Measurements from ENCODE around the gene MAP3K20. TPM values are rescaled to one million over a fixed set of nuclear protein-coding genes. Genes with fewer than 3 reads are reported as not detected.
A peak's percentile ranks its signal among the peaks of the same experiment; 100 is the strongest.
"Not testable (repeated sequence)": the region's sequence is repeated elsewhere in the genome, so short reads cannot be mapped to it uniquely, and the experiment has no call there.

Gene MAP3K20
- total RNA-seq, 1 experiment from 2014 or later = 32.3 TPM

DNA sequence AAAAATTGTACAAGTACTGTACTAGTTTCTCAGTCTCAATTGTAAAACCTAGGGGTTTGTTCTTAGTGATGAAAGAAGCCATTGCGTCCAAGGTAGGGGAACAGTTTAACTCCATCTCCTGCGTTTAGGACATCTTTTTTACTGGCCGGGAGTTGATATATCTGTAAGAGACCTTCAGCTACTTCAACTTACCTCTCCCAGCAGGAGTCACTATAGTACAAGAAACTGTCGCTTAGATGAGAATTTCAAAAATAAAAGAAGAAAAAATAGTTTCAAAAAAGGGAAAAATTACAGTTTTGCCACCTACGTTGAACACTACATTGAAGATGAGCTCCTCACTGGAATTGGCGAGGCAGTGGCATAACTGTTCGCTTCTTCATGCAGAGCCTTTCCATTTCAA lies 122.7 kb downstream of the MAP3K20 start:
- DNase-seq (ENCODE audit: low read depth) = no peak

DNA sequence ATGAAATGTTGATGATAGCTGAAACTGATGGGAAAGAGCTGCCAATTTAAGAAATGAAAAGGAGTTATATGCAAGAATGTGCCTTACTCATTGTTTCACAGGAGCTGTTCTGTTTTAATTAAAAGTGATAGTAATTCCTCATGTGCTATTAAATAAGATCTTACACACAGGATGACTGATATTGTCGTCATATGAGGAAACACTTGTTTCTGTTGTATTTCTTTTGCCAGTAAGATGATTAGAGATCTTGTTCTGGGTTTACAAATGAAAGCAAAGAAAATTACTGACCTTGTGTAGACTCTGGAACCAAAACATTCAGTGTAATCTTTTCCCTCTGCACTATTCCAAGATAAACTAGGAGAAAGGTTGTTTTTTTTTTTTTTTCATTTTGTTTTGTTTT lies 123.6 kb downstream of the MAP3K20 start:
- DNase-seq (ENCODE audit: low read depth) = no peak

DNA sequence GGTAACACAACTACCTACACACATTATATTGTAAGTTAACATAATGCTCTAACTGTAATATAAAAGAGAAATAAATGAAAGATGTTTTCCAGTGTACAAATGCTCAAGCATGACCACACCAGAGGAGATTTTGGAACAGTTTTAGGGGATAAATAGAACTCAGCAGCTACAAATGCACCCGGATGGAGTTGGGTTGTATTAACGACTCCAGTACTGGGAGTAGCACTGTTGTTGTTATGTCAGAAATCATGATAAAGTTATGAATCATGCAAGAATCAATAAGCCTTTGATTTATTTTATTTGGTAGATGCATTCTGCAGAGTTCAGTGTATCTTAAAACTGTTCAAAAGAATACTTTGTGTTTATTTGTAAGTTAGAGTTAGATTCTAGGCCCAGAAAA lies 126.9 kb downstream of the MAP3K20 start:
- DNase-seq (ENCODE audit: low read depth) = no peak

DNA sequence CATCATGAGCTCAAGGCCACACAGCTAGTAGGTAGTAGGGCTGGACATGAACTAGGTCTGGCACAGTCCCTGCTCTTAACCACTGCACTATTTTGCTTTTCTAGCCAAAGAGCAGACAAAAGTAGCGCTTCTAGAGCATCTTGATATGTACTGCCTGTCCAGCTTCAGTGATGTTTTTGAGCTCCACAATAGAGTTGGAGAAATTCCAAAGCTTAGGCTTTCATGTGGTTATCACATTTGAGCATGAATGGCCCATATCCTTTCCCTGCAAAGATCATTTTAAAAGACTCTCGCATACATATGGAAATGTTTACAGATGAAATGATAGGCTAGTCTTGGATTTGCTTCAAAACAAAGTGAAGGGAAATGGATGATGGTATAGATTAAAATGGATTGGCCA lies 128.7 kb downstream of the MAP3K20 start:
- no peak for DNase-seq (ENCODE audit: low read depth)

DNA sequence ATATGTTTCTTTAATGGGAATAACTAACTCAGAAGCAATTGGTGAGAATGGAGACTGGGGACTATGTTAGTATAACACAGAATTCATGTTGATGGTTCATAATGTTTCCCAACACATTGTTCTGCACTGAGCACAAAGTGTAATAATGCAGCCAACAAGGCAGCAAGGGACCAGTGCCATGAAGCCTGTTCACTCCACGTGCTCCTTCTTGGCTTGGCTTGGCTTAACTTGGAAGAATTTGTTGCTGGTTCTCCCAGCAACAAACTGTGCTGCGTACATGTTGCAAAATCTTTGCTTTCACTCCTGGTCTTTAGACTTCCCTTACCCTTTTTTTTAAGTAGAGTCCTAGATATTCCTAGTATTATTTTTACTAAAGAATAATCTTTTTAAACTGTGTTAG lies 129.7 kb downstream of the MAP3K20 start:
- DNase-seq (ENCODE audit: low read depth) = no peak

DNA sequence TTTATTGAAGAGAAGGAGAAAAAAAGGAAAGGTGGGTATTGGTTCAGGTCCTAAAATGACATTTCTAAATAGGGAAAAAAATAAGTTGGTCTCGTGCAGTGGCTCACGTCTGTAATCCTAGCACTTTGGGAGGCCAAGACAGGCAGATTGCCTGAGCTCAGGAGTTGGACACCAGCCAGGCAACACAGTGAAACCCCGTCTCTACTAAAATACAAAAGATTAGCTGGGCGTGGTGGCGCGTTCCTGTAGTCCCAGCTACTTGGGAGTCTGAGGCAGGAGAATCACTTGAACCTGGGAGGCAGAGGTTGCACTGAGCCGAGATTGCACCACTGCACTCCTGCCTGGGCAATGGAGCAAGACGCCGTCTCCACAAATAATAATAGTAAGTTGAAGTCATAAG lies 131.5 kb downstream of the MAP3K20 start:
- DNase-seq (ENCODE audit: low read depth) = not testable (repeated sequence)

DNA sequence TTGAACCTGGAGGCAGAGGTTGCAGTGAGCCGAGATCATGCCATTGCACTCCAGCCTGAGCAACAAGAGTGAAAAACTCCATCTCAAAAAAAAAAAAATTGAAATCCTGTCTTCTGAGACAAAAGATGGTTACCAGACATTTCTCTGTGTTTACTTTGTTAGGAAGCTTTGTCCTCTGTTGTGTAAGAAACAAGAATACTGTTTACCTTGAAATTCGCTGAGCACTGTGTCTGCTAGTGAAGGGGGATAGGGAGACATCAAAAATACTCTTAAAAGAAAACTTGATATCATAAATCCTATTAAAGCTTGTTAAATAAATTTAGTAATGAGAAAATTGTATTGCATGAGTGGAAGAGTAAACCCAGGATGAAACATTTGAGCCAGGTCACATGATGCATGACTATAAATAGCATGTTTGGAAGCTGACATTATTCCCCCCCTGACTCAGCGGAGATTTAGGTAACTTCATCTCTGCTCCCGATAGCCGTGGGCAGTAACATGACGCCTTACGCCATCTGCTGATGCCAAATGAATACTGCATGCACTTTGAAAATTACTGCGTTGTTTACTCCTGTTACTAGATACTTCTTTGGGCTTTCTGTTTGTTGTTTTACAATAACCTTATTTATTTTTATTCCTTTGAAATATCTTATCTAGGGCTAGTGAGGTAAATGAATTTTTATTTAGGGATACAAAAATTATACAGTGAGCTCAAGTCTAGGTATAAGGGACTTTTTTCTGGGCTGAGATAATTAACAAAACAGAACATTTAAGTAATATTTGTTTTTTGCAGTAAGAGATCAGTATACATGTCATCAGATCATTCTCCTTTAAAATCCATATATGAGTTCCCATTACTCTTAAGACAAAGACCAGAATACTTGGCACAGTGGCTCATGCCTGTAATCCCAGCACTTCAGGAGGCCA lies 134.9 kb downstream of the MAP3K20 start:
- peak; percentile 93 for DNase-seq (ENCODE audit: low read depth)

DNA sequence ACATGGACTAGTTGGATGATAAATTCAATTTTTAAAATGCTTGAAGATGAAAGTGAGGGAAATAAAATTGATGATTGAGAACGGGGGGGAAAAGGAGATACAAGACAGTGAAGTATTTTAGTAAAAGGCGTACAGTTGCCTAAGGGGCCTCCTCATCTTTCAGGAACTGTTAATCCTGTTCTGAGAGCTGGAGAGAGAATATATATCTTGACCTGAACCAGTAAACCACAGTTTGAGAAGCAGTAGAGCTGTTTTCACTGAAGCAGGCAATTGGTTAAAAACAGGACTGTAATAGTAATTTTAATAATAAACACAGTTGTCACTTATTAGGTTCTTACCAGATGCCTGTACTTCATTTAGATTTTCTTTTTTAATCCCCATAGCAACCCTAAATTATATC lies 137.5 kb downstream of the MAP3K20 start:
- DNase-seq (ENCODE audit: low read depth) = no peak

DNA sequence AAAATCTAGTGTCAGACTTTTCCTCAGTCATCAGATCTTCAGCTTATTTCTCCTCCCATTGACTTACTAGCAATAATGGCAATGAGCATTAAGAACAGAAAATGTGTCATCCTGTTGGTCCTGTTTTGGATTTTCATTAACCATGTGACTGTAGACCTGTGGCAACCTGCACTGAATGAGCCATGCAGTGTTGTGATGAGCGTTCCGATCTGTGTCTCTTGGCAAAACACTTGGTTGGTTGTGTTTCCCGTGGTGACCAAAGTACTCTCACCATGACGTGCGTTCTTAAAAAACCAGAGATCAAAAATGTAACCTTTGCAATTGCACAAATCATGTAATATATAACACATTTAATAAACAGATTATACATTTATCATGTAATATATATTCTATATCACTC lies 138.6 kb downstream of the MAP3K20 start:
- DNase-seq (ENCODE audit: low read depth) = no peak

DNA sequence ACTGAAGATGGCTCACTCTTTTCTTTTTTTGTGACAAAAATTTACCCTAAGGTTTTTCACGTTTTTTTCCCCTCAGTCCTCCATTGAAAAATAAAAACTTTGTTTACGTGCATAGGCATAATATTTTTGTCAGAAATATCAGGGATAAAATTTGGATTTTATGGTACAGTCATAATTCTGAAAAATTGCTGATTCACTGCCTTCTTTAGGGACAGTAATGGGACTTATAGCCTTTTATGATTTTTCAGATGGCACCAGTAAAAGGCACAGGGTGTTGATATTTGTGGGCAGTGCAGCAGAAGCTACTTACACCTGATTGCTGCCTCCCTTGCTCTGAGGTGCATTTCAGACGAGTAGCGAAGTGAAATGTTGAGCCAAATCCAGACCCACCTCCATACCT lies 139.7 kb downstream of the MAP3K20 start:
- no peak for DNase-seq (ENCODE audit: low read depth)

DNA sequence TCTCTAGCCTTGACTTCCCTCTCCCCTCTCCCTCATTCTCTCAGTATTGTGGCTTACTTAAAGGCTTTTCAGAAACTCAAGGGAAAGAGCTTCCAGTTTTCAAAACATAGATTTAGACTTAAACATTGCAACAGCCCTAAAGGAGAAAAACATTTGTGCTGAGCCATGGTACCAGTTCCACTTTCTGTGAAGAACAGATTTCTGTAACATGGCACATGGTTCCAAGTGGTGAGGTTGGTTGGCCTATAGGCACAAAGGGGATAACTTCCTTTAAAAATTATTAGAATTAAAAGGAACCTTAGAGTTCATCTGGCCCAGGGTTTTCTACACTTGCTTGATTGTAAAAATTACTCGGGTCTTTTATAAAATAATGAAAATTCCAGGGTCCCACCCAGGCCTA lies 140.4 kb downstream of the MAP3K20 start:
- DNase-seq (ENCODE audit: low read depth) = no peak

DNA sequence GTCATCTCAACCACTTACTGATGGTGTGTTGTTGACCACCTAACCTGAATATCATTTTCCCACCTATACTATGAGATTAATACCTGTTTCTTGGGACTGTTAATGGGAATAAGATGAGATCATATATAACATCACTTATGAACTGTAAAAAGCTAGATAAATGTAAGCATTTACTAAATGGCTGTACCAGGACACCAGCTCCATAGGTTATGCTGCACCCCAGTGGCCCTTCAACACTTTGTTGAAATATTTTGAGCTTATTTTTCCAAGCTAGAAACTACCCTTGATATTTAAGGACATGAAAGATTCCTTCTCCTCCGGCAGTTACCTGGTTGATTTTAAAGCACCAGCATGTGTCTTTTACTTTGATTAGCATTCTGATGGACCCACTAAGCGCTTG lies 141.0 kb downstream of the MAP3K20 start:
- DNase-seq (ENCODE audit: low read depth) = no peak

DNA sequence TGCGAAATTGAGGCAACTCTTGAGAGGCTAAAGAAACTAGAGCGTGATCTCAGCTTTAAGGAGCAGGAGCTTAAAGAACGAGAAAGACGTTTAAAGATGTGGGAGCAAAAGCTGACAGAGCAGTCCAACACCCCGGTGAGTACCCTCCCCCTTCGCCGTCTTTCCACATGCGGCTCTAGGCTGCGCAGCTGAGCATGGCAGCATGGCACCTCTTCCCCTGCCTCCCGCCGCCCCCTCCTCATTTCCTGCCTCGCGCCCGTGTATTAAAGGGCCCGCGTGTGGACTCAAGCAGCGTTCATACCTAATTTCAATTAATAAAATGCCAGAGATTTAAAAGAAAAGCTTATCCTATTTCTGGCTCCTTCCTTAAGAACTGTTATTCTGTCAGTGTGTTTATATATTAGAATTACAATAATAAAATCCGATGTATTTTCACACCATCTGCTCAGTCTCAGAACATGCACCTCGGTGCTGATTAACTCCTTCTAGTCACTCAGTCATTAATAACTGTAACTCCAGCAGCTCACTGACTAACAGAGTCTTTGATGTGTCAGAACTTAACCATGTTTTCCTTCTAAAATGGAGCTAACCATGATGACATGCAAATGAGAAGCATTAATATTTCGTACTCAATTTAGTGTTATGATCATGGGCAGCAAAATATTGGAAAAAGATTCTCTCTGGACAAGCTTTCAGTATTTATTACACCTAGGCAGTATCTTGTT lies 141.6 kb downstream of the MAP3K20 start:
- DNase-seq (ENCODE audit: low read depth) = no peak

DNA sequence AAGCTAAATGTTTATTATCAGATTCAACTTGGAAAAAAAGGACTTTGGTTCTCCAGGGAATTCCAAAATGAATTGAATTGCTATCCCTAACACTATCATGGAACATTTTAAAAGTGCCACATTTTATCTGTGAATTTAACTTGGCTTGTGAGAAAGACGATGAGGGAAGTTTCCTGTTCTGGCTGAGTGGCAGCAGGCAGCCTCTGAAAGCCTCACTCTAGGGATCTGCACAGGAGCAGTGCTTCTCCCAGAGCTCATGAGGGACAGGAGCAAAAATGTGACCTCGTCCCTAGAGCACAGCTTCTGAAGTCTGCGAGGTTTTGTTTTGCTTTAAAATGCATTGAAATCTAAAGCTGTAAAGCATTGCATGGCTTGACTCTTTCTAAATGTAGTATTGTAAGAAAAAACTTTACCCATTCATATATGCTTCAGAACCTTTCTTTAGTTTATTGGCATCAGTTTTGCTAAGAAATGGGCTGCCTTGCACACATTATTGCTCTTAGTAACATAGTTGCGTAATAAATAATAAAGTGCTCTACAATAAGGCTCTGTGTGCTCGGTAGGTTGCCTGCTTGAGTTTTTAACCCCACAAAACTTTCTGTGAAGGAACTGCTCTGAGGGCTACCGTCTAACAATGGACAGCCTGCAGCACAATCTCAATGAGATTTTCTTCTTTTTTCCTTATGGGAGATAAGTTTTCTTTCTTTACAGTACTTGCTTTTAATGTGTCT lies 142.8 kb downstream of the MAP3K20 start:
- DNase-seq (ENCODE audit: low read depth) = no peak

DNA sequence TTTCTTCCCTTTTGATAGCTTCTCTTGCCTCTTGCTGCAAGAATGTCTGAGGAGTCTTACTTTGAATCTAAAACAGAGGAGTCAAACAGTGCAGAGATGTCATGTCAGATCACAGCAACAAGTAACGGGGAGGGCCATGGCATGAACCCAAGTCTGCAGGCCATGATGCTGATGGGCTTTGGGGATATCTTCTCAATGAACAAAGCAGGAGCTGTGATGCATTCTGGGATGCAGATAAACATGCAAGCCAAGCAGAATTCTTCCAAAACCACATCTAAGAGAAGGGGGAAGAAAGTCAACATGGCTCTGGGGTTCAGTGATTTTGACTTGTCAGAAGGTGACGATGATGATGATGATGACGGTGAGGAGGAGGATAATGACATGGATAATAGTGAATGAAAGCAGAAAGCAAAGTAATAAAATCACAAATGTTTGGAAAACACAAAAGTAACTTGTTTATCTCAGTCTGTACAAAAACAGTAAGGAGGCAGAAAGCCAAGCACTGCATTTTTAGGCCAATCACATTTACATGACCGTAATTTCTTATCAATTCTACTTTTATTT lies 145.6 kb downstream of the MAP3K20 start:
- no peak for DNase-seq (ENCODE audit: low read depth)

DNA sequence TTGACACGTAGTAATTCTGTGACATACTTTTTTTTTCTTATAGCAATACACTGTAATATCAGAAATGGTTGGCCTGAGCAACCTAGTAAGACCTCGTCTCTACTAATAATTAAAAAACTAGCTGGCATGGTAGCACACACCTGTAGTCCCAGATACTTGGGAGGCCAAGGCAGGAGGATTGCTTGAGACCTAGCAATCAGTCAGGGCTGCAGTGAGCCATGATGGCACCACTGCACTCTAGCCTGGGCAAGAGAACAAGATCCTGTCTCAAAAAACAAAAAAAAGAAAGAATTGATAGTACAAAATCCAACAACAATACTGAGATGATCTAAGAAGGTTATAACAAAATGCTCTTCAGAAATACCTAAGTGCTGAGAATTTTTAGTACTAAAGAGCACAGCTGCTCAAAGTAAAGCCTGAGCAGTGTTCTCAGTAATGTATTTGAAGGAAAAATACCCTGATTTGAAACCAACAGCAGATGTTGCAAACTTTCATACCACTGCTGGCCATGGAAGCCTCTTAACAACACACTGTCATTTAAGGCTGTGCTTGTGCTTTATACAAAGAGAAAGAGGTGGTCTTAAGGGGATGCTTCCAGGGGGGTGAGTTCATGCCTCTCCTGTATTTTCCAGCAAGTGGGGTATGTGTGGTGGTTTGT lies 146.4 kb downstream of the MAP3K20 start:
- peak; percentile 9 for DNase-seq (ENCODE audit: low read depth)

DNA sequence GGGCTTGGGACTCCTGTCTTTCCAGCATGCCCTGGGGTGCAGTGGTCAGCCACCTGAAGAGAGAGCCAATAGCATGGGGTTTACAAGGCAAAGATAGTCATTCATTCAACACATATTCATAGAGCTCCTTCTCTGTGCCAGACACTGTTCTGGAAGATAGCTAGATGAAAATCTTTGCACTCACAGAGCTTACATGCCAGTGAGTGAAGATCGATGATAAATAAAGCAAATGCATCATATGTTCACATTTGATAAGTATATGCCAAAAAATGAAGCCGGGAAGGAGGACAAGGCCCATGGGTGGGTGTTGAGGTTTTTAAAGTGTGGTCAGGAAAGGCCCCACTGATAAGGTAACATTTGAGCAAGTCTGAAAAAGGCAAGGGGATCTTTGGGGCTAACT lies 148.2 kb downstream of the MAP3K20 start:
- DNase-seq (ENCODE audit: low read depth) = no peak

DNA sequence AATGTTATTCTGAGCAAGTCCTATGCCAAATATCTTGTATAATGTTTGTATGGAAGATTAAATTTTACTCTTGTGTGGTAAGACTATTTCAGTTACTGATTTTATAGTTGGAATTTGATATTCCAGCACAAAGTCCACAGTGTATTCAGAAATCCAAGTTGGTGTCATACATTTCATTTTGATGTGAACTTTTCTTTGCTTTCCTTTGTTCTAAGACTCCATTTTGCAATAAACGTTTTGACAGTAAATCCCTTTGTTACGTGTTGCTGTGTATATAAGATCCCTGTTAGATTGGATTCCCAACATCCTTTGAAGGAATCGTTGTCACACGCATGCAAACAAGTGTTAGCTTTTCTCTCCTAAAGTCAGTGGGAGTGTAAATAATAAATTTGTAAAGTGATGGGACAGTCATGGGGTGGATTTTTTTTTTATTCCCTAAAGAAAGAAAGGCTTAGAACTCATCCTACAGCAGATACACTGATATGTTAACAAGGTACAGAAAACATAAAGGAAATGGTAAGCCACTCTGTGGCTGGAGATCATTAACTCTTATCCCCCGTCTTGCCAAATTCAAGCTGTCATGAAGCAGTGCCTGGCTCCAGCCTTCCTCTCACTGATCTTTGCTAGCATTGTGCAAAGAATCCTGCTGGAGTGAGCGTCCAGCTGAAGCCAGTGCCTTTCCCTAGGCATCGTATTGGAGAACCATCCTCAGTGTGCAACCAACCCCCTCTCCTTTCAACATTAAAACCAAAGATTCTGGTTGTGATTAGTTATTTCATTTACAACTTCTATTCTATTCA lies 151.5 kb downstream of the MAP3K20 start:
- DNase-seq (ENCODE audit: low read depth) = no peak

DNA sequence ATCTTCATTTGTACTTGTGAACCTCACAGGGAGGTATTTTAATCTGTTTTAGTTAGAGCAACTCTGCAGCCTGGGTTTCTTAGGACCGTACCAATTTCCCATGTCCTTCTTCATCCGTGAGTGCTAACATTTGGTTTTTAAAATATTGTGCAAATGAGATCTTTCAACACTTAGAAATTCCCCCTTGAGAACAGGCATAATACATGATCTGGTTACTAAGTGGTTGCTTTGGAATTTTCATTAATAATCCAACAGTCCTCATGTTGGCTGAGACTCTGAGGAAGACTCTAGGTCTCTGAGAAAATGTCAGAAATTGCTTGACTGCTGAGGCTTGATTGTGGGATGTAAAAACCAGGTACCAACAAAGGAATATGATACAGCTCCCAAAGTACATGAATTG lies 153.4 kb downstream of the MAP3K20 start:
- DNase-seq (ENCODE audit: low read depth) = no peak

DNA sequence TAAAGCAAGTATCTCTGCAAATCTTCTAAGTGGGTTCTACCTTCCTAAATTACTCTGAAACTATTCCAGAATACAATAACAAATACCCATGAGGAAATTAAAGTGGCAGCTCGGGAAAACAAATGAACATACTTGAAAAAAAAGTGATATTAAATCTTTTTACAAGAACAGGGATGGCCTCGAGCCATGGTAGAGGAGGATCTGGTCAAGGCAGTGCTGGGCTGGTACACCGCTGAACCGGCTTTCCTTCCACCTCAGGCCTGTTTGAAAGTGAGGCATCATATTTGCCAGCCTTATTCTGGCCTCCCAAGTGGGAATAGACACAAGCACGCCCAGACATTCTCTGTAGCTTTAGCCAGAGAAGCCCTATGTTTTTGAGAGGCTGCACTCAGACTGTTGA lies 154.5 kb downstream of the MAP3K20 start:
- DNase-seq (ENCODE audit: low read depth) = no peak

DNA sequence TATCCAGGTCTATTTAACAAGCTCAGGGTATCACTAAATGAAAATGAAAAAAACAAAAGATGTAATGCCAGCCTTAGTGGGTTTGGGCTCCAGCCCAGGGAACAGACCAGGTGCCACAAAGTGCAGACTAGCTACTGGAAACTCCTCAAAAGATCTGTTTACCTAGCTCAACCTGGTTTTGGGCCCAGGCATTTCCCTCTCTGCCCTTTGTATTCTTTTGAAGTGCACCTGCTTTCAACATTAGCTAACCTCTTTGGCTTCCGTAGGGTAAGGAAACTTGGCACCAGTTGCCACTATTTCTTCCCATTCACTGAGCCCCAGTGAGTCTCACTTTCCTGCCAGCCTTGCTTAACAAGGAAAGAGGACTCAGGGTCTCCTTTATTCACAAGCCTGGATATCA lies 155.4 kb downstream of the MAP3K20 start:
- DNase-seq (ENCODE audit: low read depth) = no peak
